Measurements from ENCODE around the gene LRMDA.

LRMDA gene

GRCh38 chr10:76010703-76011102, 579.3 kb downstream of the LRMDA start:
- Mint-ChIP-seq H3K27me3 (ENCODE audit: low read depth) (no peaks in the 10 kb centered on the region), H3K9me3 (no peaks in the 10 kb centered on the region), H3K36me3 (ENCODE audit: low read depth) (no peaks in the 10 kb centered on the region), H3K27ac (no peak overlapping the region), H3K4me3 (no peak overlapping the region), H3K4me1 (ENCODE audit: low read depth) (no peaks in the 10 kb centered on the region)

GRCh38 chr10:76012716-76013327, 581.4 kb downstream of the LRMDA start:
- no peaks in the 10 kb centered on the region for H3K4me1 Mint-ChIP-seq (ENCODE audit: low read depth)
- no peak overlapping the region for H3K27ac Mint-ChIP-seq
- no peaks in the 10 kb centered on the region for H3K27me3 Mint-ChIP-seq (ENCODE audit: low read depth)
- no peak overlapping the region for H3K4me3 Mint-ChIP-seq
- H3K36me3 Mint-ChIP-seq (ENCODE audit: low read depth), result no peaks in the 10 kb centered on the region
- H3K9me3 Mint-ChIP-seq, result no peaks in the 10 kb centered on the region

GRCh38 chr10:76015245-76015644, 583.8 kb downstream of the LRMDA start:
- Mint-ChIP-seq H3K36me3 (ENCODE audit: low read depth) (no peaks in the 10 kb centered on the region), H3K4me3 (no peak overlapping the region), H3K27me3 (ENCODE audit: low read depth) (no peaks in the 10 kb centered on the region), H3K4me1 (ENCODE audit: low read depth) (no peaks in the 10 kb centered on the region), H3K9me3 (no peaks in the 10 kb centered on the region), H3K27ac (no peak overlapping the region)

GRCh38 chr10:76017026-76017732, 585.8 kb downstream of the LRMDA start:
- no peaks in the 10 kb centered on the region for H3K4me1 Mint-ChIP-seq (ENCODE audit: low read depth)
- H3K36me3 Mint-ChIP-seq (ENCODE audit: low read depth), result no peaks in the 10 kb centered on the region
- no peaks in the 10 kb centered on the region for H3K27me3 Mint-ChIP-seq (ENCODE audit: low read depth)
- no peaks in the 10 kb centered on the region for H3K9me3 Mint-ChIP-seq
- no peak overlapping the region for H3K27ac Mint-ChIP-seq
- H3K4me3 Mint-ChIP-seq, result no peak overlapping the region

- H3K4me1 Mint-ChIP-seq (ENCODE audit: low read depth), result no peaks in the 10 kb centered on the region
- H3K36me3 Mint-ChIP-seq (ENCODE audit: low read depth), result no peaks in the 10 kb centered on the region
- no peaks in the 10 kb centered on the region for H3K27me3 Mint-ChIP-seq (ENCODE audit: low read depth)
- H3K9me3 Mint-ChIP-seq, result no peaks in the 10 kb centered on the region
- no peak overlapping the region for H3K4me3 Mint-ChIP-seq
- no peak overlapping the region for H3K27ac Mint-ChIP-seq
These were observed 586.5 kb downstream of the LRMDA start for GRCh38 chr10:76017733-76018433.

- no peak overlapping the region for H3K27ac Mint-ChIP-seq
- no peaks in the 10 kb centered on the region for H3K4me1 Mint-ChIP-seq (ENCODE audit: low read depth)
- no peaks in the 10 kb centered on the region for H3K36me3 Mint-ChIP-seq (ENCODE audit: low read depth)
- H3K4me3 Mint-ChIP-seq, result no peak overlapping the region
- no peaks in the 10 kb centered on the region for H3K9me3 Mint-ChIP-seq
- no peaks in the 10 kb centered on the region for H3K27me3 Mint-ChIP-seq (ENCODE audit: low read depth)
These were observed 589.2 kb downstream of the LRMDA start for GRCh38 chr10:76020630-76021029.

- Mint-ChIP-seq H3K4me3 (no peak overlapping the region), H3K4me1 (ENCODE audit: low read depth) (no peaks in the 10 kb centered on the region), H3K36me3 (ENCODE audit: low read depth) (no peaks in the 10 kb centered on the region), H3K9me3 (no peaks in the 10 kb centered on the region), H3K27me3 (ENCODE audit: low read depth) (no peaks in the 10 kb centered on the region), H3K27ac (no peak overlapping the region)
These were observed 590.0 kb downstream of the LRMDA start for GRCh38 chr10:76021398-76021797.

GRCh38 chr10:76022366-76022765, 590.9 kb downstream of the LRMDA start:
- Mint-ChIP-seq H3K9me3 (no peaks in the 10 kb centered on the region), H3K36me3 (ENCODE audit: low read depth) (no peaks in the 10 kb centered on the region), H3K4me1 (ENCODE audit: low read depth) (no peaks in the 10 kb centered on the region), H3K27ac (no peak overlapping the region), H3K27me3 (ENCODE audit: low read depth) (no peaks in the 10 kb centered on the region), H3K4me3 (no peak overlapping the region)

- no peaks in the 10 kb centered on the region for H3K4me1 Mint-ChIP-seq (ENCODE audit: low read depth)
- no peak overlapping the region for H3K27ac Mint-ChIP-seq
- no peaks in the 10 kb centered on the region for H3K27me3 Mint-ChIP-seq (ENCODE audit: low read depth)
- no peak overlapping the region for H3K4me3 Mint-ChIP-seq
- H3K9me3 Mint-ChIP-seq, result no peaks in the 10 kb centered on the region
- H3K36me3 Mint-ChIP-seq (ENCODE audit: low read depth), result no peaks in the 10 kb centered on the region
These were observed 591.6 kb downstream of the LRMDA start for GRCh38 chr10:76023007-76023406.

- Mint-ChIP-seq H3K27ac (no peak overlapping the region), H3K4me3 (no peak overlapping the region), H3K4me1 (ENCODE audit: low read depth) (no peaks in the 10 kb centered on the region), H3K27me3 (ENCODE audit: low read depth) (no peaks in the 10 kb centered on the region), H3K36me3 (ENCODE audit: low read depth) (no peaks in the 10 kb centered on the region), H3K9me3 (no peaks in the 10 kb centered on the region)
These were observed 593.2 kb downstream of the LRMDA start for GRCh38 chr10:76024460-76025123.

GRCh38 chr10:76025124-76025477, 593.7 kb downstream of the LRMDA start:
- no peaks in the 10 kb centered on the region for H3K27me3 Mint-ChIP-seq (ENCODE audit: low read depth)
- H3K9me3 Mint-ChIP-seq, result no peaks in the 10 kb centered on the region
- no peak overlapping the region for H3K4me3 Mint-ChIP-seq
- no peaks in the 10 kb centered on the region for H3K36me3 Mint-ChIP-seq (ENCODE audit: low read depth)
- no peak overlapping the region for H3K27ac Mint-ChIP-seq
- H3K4me1 Mint-ChIP-seq (ENCODE audit: low read depth), result no peaks in the 10 kb centered on the region

GRCh38 chr10:76026176-76026771, 594.9 kb downstream of the LRMDA start:
- H3K4me3 Mint-ChIP-seq, result no peak overlapping the region
- H3K4me1 Mint-ChIP-seq (ENCODE audit: low read depth), result no peaks in the 10 kb centered on the region
- H3K9me3 Mint-ChIP-seq, result no peaks in the 10 kb centered on the region
- no peaks in the 10 kb centered on the region for H3K27me3 Mint-ChIP-seq (ENCODE audit: low read depth)
- no peaks in the 10 kb centered on the region for H3K36me3 Mint-ChIP-seq (ENCODE audit: low read depth)
- no peak overlapping the region for H3K27ac Mint-ChIP-seq

GRCh38 chr10:76026905-76027304, 595.5 kb downstream of the LRMDA start:
- H3K27me3 Mint-ChIP-seq (ENCODE audit: low read depth), result no peaks in the 10 kb centered on the region
- no peak overlapping the region for H3K4me3 Mint-ChIP-seq
- no peaks in the 10 kb centered on the region for H3K9me3 Mint-ChIP-seq
- no peak overlapping the region for H3K27ac Mint-ChIP-seq
- H3K36me3 Mint-ChIP-seq (ENCODE audit: low read depth), result no peaks in the 10 kb centered on the region
- H3K4me1 Mint-ChIP-seq (ENCODE audit: low read depth), result no peaks in the 10 kb centered on the region

- no peaks in the 10 kb centered on the region for H3K36me3 Mint-ChIP-seq (ENCODE audit: low read depth)
- no peaks in the 10 kb centered on the region for H3K9me3 Mint-ChIP-seq
- no peak overlapping the region for H3K4me3 Mint-ChIP-seq
- H3K4me1 Mint-ChIP-seq (ENCODE audit: low read depth), result no peaks in the 10 kb centered on the region
- H3K27me3 Mint-ChIP-seq (ENCODE audit: low read depth), result no peaks in the 10 kb centered on the region
- no peak overlapping the region for H3K27ac Mint-ChIP-seq
These were observed 598.4 kb downstream of the LRMDA start for GRCh38 chr10:76029782-76030181.

All from T-helper 1 cell treated with Interleukin-12 subunit alpha and Interleukin-12 subunit beta and Interleukin-4 antibody, amounts not matched to agents 30 μg/mL and 1 μg/mL, for 36 hours (primary cell).